Neuronal stem cell (in vitro differentiated cells): Measurements from ENCODE around the gene CHCHD4.

Source experiments
- DNase-seq: peaks from one replicate; pipeline ENCODE4 v3.0.0-alpha.2; 2013; ENCODE audit warnings: low spot score
- H2AFZ ChIP-seq: one replicate; pipeline ENCODE4 v1.6.1; 2013; ENCODE audit warnings: mild to moderate bottlenecking, low read length, inconsistent platforms
- H2AK5ac ChIP-seq: 2 replicates; pipeline ENCODE4 v1.6.1; 2013; ENCODE audit warnings: low read depth, mild to moderate bottlenecking, inconsistent platforms, low read length, moderate library complexity, mixed read lengths
- H2BK120ac ChIP-seq: 2 replicates; pipeline ENCODE4 v1.6.1; 2013; ENCODE audit warnings: low read depth, mild to moderate bottlenecking, inconsistent platforms, low read length, moderate library complexity, mixed read lengths
- H2BK12ac ChIP-seq: one replicate; pipeline ENCODE4 v1.6.1; 2013; ENCODE audit warnings: low read length, inconsistent platforms
- H2BK15ac ChIP-seq: 2 replicates; pipeline ENCODE4 v1.6.1; 2013; ENCODE audit warnings: mild to moderate bottlenecking, low read length, inconsistent platforms, mixed read lengths
- H2BK5ac ChIP-seq: one replicate; pipeline ENCODE4 v1.6.1; 2013; ENCODE audit warnings: inconsistent platforms, mild to moderate bottlenecking, low read length, moderate library complexity
- H3K14ac ChIP-seq: one replicate; pipeline ENCODE4 v1.6.1; 2013; ENCODE audit warnings: low read length, inconsistent platforms
- H3K18ac ChIP-seq: 2 replicates; pipeline ENCODE4 v1.6.1; 2013; ENCODE audit warnings: low read length, inconsistent platforms
- H3K23ac ChIP-seq: 2 replicates; pipeline ENCODE4 v1.6.1; 2013; ENCODE audit warnings: low read depth, mild to moderate bottlenecking, mixed read lengths, low read length, inconsistent platforms; ENCODE audit not compliant: poor library complexity
- H3K27ac ChIP-seq: replicated peaks from 3 replicates; pipeline ENCODE4 v1.5.1; 2013; ENCODE audit warnings: low read length, inconsistent platforms
- H3K27me3 ChIP-seq, 3 experiments: 2 replicates each; pipeline ENCODE4 v1.6.1; 2013; ENCODE audit warnings: low read length in 3 of 3, mild to moderate bottlenecking in 2 of 3, inconsistent platforms in 1 of 3, low read depth in 1 of 3, mixed read lengths in 1 of 3, moderate library complexity in 1 of 3; ENCODE audit not compliant: control insufficient read depth in 3 of 3, insufficient read depth in 3 of 3
- H3K36me3 ChIP-seq, 2 donors: replicated peaks in 1 of 2; 2 replicates each; pipeline ENCODE4 v1.6.1; 2013; ENCODE audit warnings: low read length in 2 of 2; ENCODE audit not compliant: control insufficient read depth in 2 of 2, insufficient read depth in 2 of 2
- H3K4ac ChIP-seq: 2 replicates; pipeline ENCODE4 v1.6.1; 2013; ENCODE audit warnings: inconsistent platforms, mild to moderate bottlenecking, low read length, moderate library complexity
- H3K4me1 ChIP-seq, 2 donors: 1 replicate in 1 of 2; 2 replicates in 1 of 2; pipeline ENCODE4 v1.6.1; 2013; ENCODE audit warnings: low read length in 2 of 2, low read depth in 1 of 2; ENCODE audit not compliant: control insufficient read depth in 2 of 2, insufficient read depth in 1 of 2
- H3K4me2 ChIP-seq: one replicate; pipeline ENCODE4 v1.6.1; 2013; ENCODE audit warnings: mild to moderate bottlenecking, low read length, inconsistent platforms; ENCODE audit not compliant: insufficient read depth, poor library complexity, severe bottlenecking
- H3K4me3 ChIP-seq, 2 donors: 2 replicates each; pipeline ENCODE4 v1.5.1; 2013; ENCODE audit warnings: low read length in 2 of 2, mild to moderate bottlenecking in 2 of 2, inconsistent platforms in 1 of 2, moderate library complexity in 1 of 2
- H3K79me1 ChIP-seq: one replicate; pipeline ENCODE4 v1.6.1; 2013; ENCODE audit warnings: low read depth, mild to moderate bottlenecking, inconsistent platforms, low read length, moderate library complexity
- H3K9ac ChIP-seq: one replicate; pipeline ENCODE4 v1.6.1; 2013; ENCODE audit warnings: mild to moderate bottlenecking, low read depth, low read length, inconsistent platforms; ENCODE audit not compliant: poor library complexity
- H3K9me3 ChIP-seq, 2 donors: replicated peaks in 1 of 2; 2 replicates each; pipeline versions ENCODE3 to v1.6.1; 2013; ENCODE audit warnings: low read length in 2 of 2, mild to moderate bottlenecking in 2 of 2, inconsistent platforms in 1 of 2, low read depth in 1 of 2, mixed read lengths in 1 of 2, moderate library complexity in 1 of 2; ENCODE audit not compliant: control insufficient read depth in 2 of 2, insufficient read depth in 1 of 2
- H4K8ac ChIP-seq: one replicate; pipeline ENCODE4 v1.6.1; 2013; ENCODE audit warnings: low read depth, mild to moderate bottlenecking, inconsistent platforms, low read length, moderate library complexity
- H4K91ac ChIP-seq: one replicate; pipeline ENCODE4 v1.6.1; 2013; ENCODE audit warnings: low read length, low read depth, mild to moderate bottlenecking, inconsistent platforms; ENCODE audit not compliant: poor library complexity
- WGBS, 2 donors: extraction: QIAGEN DNeasy Blood & Tissue Kit; methylation state at CpG; one replicate each; pipeline ENCODE4 v1.1.7; 2013; ENCODE audit warnings: missing lambda C conversion rate in 2 of 2, mixed read lengths in 1 of 2; ENCODE audit not compliant: insufficient read length in 2 of 2, insufficient replicate concordance in 1 of 2; ENCODE audit errors: extremely low coverage in 2 of 2; 5-methylcytosine and 5-hydroxymethylcytosine counted together

Gene CHCHD4

GRCh38 chr3:14141144-14141543 is 16.5 kb upstream of the CHCHD4 start:
- H3K4me3 ChIP-seq = no peak overlapping the region
- no peak overlapping the region for H2AK5ac ChIP-seq
- peaks cover 14 to 92% of the 10 kb centered on the region in 2 donors for H3K36me3 ChIP-seq
- H3K4me2 ChIP-seq = no peak overlapping the region
- no peak overlapping the region for H3K27ac ChIP-seq
- no peak overlapping the region for H3K23ac ChIP-seq
- no peak overlapping the region for H2AFZ ChIP-seq
- WGBS, 2 donors = no CpG with 5 or more reads among the region's 2 CpGs
- H2BK12ac ChIP-seq = no peak overlapping the region
- DNase-seq = no peak
- H3K9ac ChIP-seq = no peak overlapping the region
- H3K9me3 ChIP-seq = no peaks in the 10 kb centered on the region
- no peak overlapping the region for H2BK120ac ChIP-seq
- H3K4me1 ChIP-seq = peaks cover 7 to 18% of the 10 kb centered on the region in 2 donors
- H3K4ac ChIP-seq = no peak overlapping the region
- no peaks in the 10 kb centered on the region for H3K27me3 ChIP-seq
- no peak overlapping the region for H4K8ac ChIP-seq
- H3K14ac ChIP-seq = no peak overlapping the region
- H3K79me1 ChIP-seq = no peaks in the 10 kb centered on the region
- H2BK15ac ChIP-seq = no peak overlapping the region
- no peak overlapping the region for H3K18ac ChIP-seq
- no peak overlapping the region for H4K91ac ChIP-seq
- H2BK5ac ChIP-seq = no peak overlapping the region

GRCh38 chr3:14140668-14141067 is 16.0 kb upstream of the CHCHD4 start:
- H3K4me2 ChIP-seq = no peak overlapping the region
- no peak overlapping the region for H3K4ac ChIP-seq
- H3K27ac ChIP-seq = no peak overlapping the region
- no peak overlapping the region for H2AFZ ChIP-seq
- no peaks in the 10 kb centered on the region for H3K79me1 ChIP-seq
- no peak overlapping the region for H2BK12ac ChIP-seq
- no peak overlapping the region for H3K9ac ChIP-seq
- H3K14ac ChIP-seq = no peak overlapping the region
- no peak overlapping the region for H2BK15ac ChIP-seq
- H2BK5ac ChIP-seq = no peak overlapping the region
- H3K36me3 ChIP-seq = peaks cover 13 to 92% of the 10 kb centered on the region in 2 donors
- H2BK120ac ChIP-seq = no peak overlapping the region
- no peak overlapping the region for H3K4me3 ChIP-seq
- H3K4me1 ChIP-seq = peaks cover 7 to 17% of the 10 kb centered on the region in 2 donors
- no peak overlapping the region for H3K18ac ChIP-seq
- H4K8ac ChIP-seq = no peak overlapping the region
- no peak overlapping the region for H4K91ac ChIP-seq
- no peaks in the 10 kb centered on the region for H3K9me3 ChIP-seq
- H3K23ac ChIP-seq = no peak overlapping the region
- no peak for DNase-seq
- H3K27me3 ChIP-seq = no peaks in the 10 kb centered on the region
- no CpG with 5 or more reads among the region's 2 CpGs for WGBS, 2 donors
- H2AK5ac ChIP-seq = no peak overlapping the region

- Histone ChIP-seq H3K4me3 (no peak overlapping the region), H4K8ac (no peak overlapping the region), H3K79me1 (no peaks in the 10 kb centered on the region), H3K27ac (no peak overlapping the region), H3K14ac (no peak overlapping the region), H3K4me1 (peaks cover 6 to 8% of the 10 kb centered on the region in 2 donors), H2BK15ac (no peak overlapping the region), H2BK12ac (no peak overlapping the region), H3K4ac (no peak overlapping the region), H3K9me3 (no peaks in the 10 kb centered on the region), H2AK5ac (no peak overlapping the region), H2AFZ (no peak overlapping the region), H3K18ac (no peak overlapping the region), H2BK5ac (no peak overlapping the region), H3K27me3 (no peaks in the 10 kb centered on the region), H3K36me3 (peaks cover 13 to 92% of the 10 kb centered on the region in 2 donors), H4K91ac (no peak overlapping the region), H2BK120ac (no peak overlapping the region), H3K23ac (no peak overlapping the region), H3K9ac (no peak overlapping the region), H3K4me2 (no peak overlapping the region)
- WGBS, 2 donors = no CpG with 5 or more reads among the region's 5 CpGs
- DNase-seq = no peak
These were observed 15.1 kb upstream of the CHCHD4 start for GRCh38 chr3:14139771-14140170.

GRCh38 chr3:14138878-14139655 is 14.4 kb upstream of the CHCHD4 start:
- no peak overlapping the region for H2AFZ ChIP-seq
- no peak overlapping the region for H3K4ac ChIP-seq
- peaks cover 2 to 3% of the 10 kb centered on the region in 2 donors for H3K4me1 ChIP-seq
- no peak for DNase-seq
- H4K8ac ChIP-seq = no peak overlapping the region
- no peak overlapping the region for H2BK15ac ChIP-seq
- peak overlapping the region; percentile 16 for H2BK12ac ChIP-seq
- peak overlapping the region; percentile 18 for H2AK5ac ChIP-seq
- WGBS, 2 donors = no CpG with 5 or more reads among the region's 14 CpGs
- no peaks in the 10 kb centered on the region for H3K9me3 ChIP-seq
- H3K27ac ChIP-seq = no peak overlapping the region
- no peak overlapping the region for H3K18ac ChIP-seq
- H3K27me3 ChIP-seq = no peaks in the 10 kb centered on the region
- no peak overlapping the region for H3K4me3 ChIP-seq
- no peak overlapping the region for H2BK120ac ChIP-seq
- H3K4me2 ChIP-seq = no peak overlapping the region
- peak overlapping the region; percentile 29 for H3K23ac ChIP-seq
- H2BK5ac ChIP-seq = no peak overlapping the region
- H3K14ac ChIP-seq = no peak overlapping the region
- no peak overlapping the region for H3K9ac ChIP-seq
- no peaks in the 10 kb centered on the region for H3K79me1 ChIP-seq
- no peak overlapping the region for H4K91ac ChIP-seq
- peaks cover 19 to 97% of the 10 kb centered on the region in 2 donors for H3K36me3 ChIP-seq
